ENCODE results near the gene USP12.
"Not testable (repeated sequence)": the region's sequence is repeated elsewhere in the genome, so short reads cannot be mapped to it uniquely, and the experiment has no call there.

- TF ChIP-seq CTCF, EZH2 (IDR thresholded peaks at IDR 0.05): not testable (repeated sequence)
These were observed 20.8 kb upstream of the USP12 start for GRCh38 chr13:27192367-27192766.
